Thoracic aorta (tissue), 2 donors: ENCODE data around the gene ZNF836. TPM values are rescaled to one million over a fixed set of nuclear protein-coding genes. Genes with fewer than 3 reads are reported as not detected.
A peak's percentile ranks its signal among the peaks of the same experiment; 100 is the strongest.

Source experiments
- ATAC-seq: fragments of 150-250 bp; one replicate; pipeline ENCODE4 v1.8.0; 2017; ENCODE audit warnings: low read depth; ENCODE audit not compliant: insufficient number of reproducible peaks, low FRiP score
- DNase-seq: peaks from one replicate; pipeline ENCODE4 v3.0.0-alpha.2; 2020; ENCODE audit warnings: low spot score
- H3K27ac ChIP-seq, 2 donors: fragments of 200-600 bp; sonication (generic); 1 replicate in 1 of 2; 2 replicates in 1 of 2; pipeline ENCODE4 v1.5.1; 2016; ENCODE audit warnings: mild to moderate bottlenecking in 2 of 2, moderate library complexity in 2 of 2
- H3K27me3 ChIP-seq: fragments of 200-600 bp; sonication (generic); replicated peaks from 2 replicates; pipeline ENCODE4 v1.6.0; 2016; ENCODE audit warnings: mild to moderate bottlenecking; ENCODE audit not compliant: insufficient read depth
- H3K36me3 ChIP-seq: fragments of 200-600 bp; sonication (generic); one replicate; pipeline ENCODE4 v1.5.1; 2016
- H3K4me1 ChIP-seq, 2 donors: fragments of 200-600 bp; sonication (generic); 1 replicate in 1 of 2; 2 replicates in 1 of 2; pipeline versions ENCODE4 v1.5.1 to v1.6.0; 2016; ENCODE audit warnings: low read depth in 2 of 2, mild to moderate bottlenecking in 1 of 2; ENCODE audit not compliant: control insufficient read depth in 1 of 2
- H3K4me3 ChIP-seq: fragments of 200-600 bp; sonication (generic); 2 replicates; pipeline ENCODE4 v1.5.1; 2016; ENCODE audit warnings: mild to moderate bottlenecking
- H3K9me3 ChIP-seq: fragments of 200-600 bp; sonication (generic); 2 replicates; pipeline ENCODE4 v1.5.1; 2016
- total RNA-seq, 2 donors: library from RNA; depleted of rRNA; stranded (reverse); fragments of >200 nt; gene quantifications; one replicate each; pipeline versions ENCODE4 v1.1.0 to v1.2.3, GENCODE V29; 2016
- TF ChIP-seq, protein P1 (sequence below): fragments of 200-600 bp; sonication (generic); IDR thresholded peaks from one replicate; pipeline ENCODE4 v1.5.1; 2019; ENCODE audit warnings: antibody characterized with exemption

Gene ZNF836
- total RNA-seq, 2 donors from 2014 or later, result 8.4 to 29.3 TPM

DNA sequence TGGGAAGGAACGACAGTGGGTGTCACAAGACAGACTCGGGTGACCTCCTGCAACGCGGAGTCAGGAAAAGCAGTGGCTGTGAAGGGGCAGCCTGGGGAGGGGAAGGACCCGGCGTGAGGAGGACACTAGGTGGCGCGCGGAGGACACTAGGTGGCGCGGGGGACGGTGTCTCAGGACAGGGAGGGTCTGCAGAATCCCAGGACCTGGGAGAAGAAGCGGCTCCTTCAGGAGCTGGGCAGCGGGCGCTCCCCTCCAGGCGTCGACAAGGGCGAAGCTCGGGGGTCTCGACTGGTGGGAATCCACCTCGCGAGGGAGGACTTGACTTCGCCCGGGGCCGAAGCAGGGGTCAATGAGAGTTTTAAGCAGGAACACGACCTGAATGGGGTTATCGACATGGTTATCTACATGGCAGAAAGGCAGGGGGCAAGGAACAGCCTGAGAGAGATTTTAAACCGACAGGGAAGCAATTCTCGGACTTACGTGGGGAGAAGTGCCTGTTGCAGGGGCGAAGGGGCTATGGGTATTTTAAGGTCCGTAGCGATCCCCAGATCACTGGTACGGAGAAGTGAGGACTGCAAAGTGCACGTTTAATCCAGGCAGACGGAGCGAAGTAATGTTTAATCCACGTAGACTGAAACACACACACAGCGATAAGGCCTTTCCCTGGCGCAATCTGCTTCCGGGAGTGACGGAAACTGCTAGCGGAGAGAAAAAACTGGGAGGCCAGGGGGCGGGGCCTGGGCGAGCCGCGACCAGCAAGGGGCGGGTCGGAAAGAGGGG, 32.0 kb downstream of the ZNF836 start, which contains the start of gene ZNF616:
Gene ZNF616, minus strand, starts transcription at position 687 of the 780 bp plus-strand sequence. CDS start 9,426 bp downstream, outside the sequence.
- TF ChIP-seq, protein P1, sequence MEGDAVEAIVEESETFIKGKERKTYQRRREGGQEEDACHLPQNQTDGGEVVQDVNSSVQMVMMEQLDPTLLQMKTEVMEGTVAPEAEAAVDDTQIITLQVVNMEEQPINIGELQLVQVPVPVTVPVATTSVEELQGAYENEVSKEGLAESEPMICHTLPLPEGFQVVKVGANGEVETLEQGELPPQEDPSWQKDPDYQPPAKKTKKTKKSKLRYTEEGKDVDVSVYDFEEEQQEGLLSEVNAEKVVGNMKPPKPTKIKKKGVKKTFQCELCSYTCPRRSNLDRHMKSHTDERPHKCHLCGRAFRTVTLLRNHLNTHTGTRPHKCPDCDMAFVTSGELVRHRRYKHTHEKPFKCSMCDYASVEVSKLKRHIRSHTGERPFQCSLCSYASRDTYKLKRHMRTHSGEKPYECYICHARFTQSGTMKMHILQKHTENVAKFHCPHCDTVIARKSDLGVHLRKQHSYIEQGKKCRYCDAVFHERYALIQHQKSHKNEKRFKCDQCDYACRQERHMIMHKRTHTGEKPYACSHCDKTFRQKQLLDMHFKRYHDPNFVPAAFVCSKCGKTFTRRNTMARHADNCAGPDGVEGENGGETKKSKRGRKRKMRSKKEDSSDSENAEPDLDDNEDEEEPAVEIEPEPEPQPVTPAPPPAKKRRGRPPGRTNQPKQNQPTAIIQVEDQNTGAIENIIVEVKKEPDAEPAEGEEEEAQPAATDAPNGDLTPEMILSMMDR, result peak; percentile 70
- Histone ChIP-seq H3K36me3 (no peaks in the 10 kb centered on the region), H3K27me3 (no peaks in the 10 kb centered on the region), H3K27ac (peak within 1 kb of the TSS; percentile 96 to 98), H3K9me3 (no peaks in the 10 kb centered on the region), H3K4me3 (peak within 1 kb of the TSS; percentile 99), H3K4me1 (peaks cover 12 to 19% of the 10 kb centered on the region in 2 donors)
- peak; percentile 79 for DNase-seq
- ATAC-seq, result no peak

DNA sequence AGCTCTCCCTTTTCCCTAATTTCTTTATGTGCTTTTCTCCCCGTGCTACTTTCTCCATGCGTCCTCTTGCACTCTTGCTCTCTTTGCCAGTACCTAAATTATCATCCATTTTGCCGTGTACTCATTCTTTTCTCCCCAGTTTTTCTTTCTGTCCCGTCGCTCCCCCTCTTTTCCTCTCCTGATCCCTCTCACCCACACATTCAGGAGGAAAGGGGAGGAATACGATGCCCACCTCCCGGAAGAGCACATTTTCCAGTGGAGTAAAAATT, 32.5 kb downstream of the ZNF836 start:
- Histone ChIP-seq H3K4me1 (peaks cover 12 to 19% of the 10 kb centered on the region in 2 donors), H3K27me3 (no peaks in the 10 kb centered on the region), H3K27ac (peak overlapping the region; percentile 96 to 98), H3K9me3 (no peaks in the 10 kb centered on the region), H3K36me3 (no peaks in the 10 kb centered on the region), H3K4me3 (peak overlapping the region; percentile 99)
- TF ChIP-seq, protein P1, result no peak
- DNase-seq (no peak), ATAC-seq (no peak)

DNA sequence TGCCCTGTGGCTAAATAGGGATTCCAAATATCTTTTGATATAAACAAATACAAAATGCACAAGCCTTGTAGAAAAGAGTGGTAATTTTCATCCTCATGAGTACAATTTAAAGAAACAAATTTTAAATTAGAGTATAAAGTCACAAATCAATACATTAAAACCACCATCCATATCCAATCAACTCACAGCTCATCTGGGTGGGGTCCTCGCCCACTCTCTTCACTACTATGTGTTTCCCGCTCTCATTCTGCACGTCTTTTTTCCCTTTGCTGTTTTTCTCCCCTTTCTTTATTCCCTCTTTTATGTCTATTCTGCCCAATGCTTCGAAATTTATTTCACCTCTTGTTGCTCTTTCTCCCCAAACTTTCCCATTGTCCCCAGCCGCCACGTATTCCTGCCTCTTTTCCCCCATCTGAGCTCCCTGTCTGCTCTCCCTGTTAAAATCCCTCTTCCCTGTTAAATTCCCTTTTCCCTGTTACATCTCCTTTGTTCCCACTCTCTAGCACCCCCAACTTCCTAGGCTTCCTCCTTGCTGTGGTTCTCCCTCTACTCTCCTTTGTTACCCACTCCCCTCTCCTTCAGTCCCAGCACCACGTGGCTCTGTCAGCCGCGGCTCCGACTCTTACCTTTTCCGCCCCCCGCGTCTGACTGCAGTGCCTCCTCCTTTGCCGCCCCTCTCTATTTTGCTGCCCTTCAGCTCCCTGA, 33.0 kb downstream of the ZNF836 start:
- H3K36me3 ChIP-seq, result no peaks in the 10 kb centered on the region
- no peaks in the 10 kb centered on the region for H3K9me3 ChIP-seq
- H3K4me1 ChIP-seq, result peaks cover 12 to 19% of the 10 kb centered on the region in 2 donors
- no peaks in the 10 kb centered on the region for H3K27me3 ChIP-seq
- H3K27ac ChIP-seq, result peak overlapping the region; percentile 96 to 98
- peak overlapping the region; percentile 99 for H3K4me3 ChIP-seq
- ATAC-seq, result no peak
- DNase-seq, result no peak
- TF ChIP-seq, protein P1, result no peak

DNA sequence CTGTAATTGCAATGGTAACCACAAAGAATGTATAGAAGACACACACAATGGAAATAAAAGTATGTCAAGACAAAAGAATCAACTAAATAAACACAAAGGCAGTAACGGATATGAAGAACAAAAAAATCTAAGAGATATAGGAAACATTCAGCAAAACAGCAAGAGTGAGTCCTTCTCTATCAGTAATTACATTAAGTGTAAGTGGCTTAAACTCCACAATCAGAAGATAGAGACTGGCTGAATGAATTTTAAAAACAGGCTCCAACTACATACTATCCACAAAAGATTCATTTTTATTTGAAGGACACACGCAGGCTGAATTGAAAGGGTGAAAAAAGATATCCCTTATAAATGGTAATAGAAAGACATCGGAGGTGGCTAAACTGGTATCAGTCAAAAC, 51.1 kb downstream of the ZNF836 start:
- ATAC-seq (no peak), DNase-seq (no peak)
- TF ChIP-seq, protein P1, result no peak
- Histone ChIP-seq H3K36me3 (peaks cover 76% of the 10 kb centered on the region), H3K27ac (no peak overlapping the region), H3K4me3 (no peak overlapping the region), H3K27me3 (no peaks in the 10 kb centered on the region), H3K4me1 (no peaks in the 10 kb centered on the region), H3K9me3 (peaks cover 84% of the 10 kb centered on the region)

DNA sequence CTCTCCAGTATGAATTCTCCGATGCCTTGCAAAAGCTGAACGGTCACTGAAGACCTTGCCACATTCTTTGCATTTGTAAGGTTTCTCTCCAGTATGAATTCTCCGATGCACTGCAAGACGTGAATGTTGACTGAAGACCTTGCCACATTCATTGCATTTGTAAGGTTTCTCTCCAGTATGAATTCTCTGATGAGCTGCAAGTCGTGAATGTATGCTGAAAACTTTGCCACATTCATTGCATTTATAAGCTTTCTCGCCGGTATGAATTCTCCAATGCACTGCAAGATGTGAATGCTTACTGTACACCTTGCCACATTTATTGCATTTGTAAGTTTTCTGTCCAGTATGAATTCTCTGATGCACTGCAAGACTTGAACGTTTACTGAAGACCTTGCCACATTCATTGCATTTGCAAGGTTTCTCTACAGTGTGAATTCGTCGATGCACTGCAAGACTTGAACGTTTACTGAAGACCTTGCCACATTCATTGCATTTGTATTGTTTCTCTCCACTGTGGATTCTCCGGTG, 55.8 kb downstream of the ZNF836 start:
- Histone ChIP-seq H3K9me3 (peaks cover 99% of the 10 kb centered on the region), H3K27me3 (no peaks in the 10 kb centered on the region), H3K4me1 (no peaks in the 10 kb centered on the region), H3K36me3 (peaks cover 52% of the 10 kb centered on the region), H3K27ac (no peak overlapping the region), H3K4me3 (peak overlapping the region; percentile 35)
- ATAC-seq (no peak), DNase-seq (no peak)
- TF ChIP-seq, protein P1, result no peak
